SIG-M5 treated with dmso at 0.1 percent for 504 hours (cell line): ENCODE measurements around the gene SLC35E1.

Source experiments
- DNase-seq: peaks from one replicate; lab custom pipeline; 2025; ENCODE audit not compliant: unreplicated experiment; lab: John Stamatoyannopoulos, UW

The SLC35E1 gene

GRCh38 chr19:16504271-16504670 is 67.9 kb downstream of the SLC35E1 start:
- DNase-seq = no peak
